ENCODE measurements around the gene ACOX1.

DNA sequence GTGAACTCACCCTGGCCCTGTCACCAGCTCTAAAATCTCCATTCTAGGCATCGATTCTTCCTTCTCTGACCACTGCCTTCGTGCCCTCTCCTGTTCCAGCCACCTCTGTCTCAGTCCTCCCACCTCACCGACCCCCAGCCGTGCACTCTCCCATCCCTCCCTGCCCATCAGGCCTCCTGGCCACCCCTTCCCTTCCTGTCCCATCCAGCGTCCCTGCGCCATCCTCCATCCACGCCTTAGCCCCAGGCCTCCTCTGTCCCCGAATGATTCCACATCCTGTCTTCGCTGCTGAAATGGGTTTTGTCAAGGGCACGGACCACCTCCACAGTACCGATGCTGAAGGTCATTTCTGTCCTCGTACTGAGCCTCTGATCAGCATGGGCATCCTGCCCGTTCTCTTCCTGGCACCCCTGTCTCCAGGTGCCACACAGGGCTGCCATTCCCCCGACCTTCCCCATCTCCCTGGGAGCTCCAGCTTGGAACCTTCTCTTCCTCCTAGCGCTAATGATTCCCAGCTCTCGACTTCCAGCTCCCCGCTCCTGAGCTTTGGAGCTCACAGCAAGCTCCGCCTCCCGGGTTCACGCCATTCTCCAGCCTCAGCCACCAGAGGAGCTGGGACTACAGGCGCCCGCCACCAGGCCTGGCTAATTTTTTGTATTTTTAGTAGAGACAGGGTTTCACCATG is 84.8 kb downstream of the ACOX1 start:
- TF ChIP-seq, protein P1, sequence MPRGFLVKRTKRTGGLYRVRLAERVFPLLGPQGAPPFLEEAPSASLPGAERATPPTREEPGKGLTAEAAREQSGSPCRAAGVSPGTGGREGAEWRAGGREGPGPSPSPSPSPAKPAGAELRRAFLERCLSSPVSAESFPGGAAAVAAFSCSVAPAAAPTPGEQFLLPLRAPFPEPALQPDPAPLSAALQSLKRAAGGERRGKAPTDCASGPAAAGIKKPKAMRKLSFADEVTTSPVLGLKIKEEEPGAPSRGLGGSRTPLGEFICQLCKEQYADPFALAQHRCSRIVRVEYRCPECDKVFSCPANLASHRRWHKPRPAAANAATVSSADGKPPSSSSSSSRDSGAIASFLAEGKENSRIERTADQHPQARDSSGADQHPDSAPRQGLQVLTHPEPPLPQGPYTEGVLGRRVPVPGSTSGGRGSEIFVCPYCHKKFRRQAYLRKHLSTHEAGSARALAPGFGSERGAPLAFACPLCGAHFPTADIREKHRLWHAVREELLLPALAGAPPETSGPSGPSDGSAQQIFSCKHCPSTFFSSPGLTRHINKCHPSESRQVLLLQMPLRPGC (tag by site-specific recombination; IDR thresholded peaks at IDR 0.05): no peak
- no peak for TF ChIP-seq CTCF (tag by site-specific recombination; IDR thresholded peaks at IDR 0.05)
- TF ChIP-seq ZBTB17 (tag by site-specific recombination; IDR thresholded peaks at IDR 0.05): no peak
- TF ChIP-seq ZBTB7A (tag by site-specific recombination; IDR thresholded peaks at IDR 0.05; ENCODE audit: low read depth): no peak
- no peak for TF ChIP-seq YY1 (tag by site-specific recombination; IDR thresholded peaks at IDR 0.05)
- TF ChIP-seq ZNF138 (tag by site-specific recombination; IDR thresholded peaks at IDR 0.05; ENCODE audit: borderline replicate concordance): no peak
- TF ChIP-seq, protein P2, sequence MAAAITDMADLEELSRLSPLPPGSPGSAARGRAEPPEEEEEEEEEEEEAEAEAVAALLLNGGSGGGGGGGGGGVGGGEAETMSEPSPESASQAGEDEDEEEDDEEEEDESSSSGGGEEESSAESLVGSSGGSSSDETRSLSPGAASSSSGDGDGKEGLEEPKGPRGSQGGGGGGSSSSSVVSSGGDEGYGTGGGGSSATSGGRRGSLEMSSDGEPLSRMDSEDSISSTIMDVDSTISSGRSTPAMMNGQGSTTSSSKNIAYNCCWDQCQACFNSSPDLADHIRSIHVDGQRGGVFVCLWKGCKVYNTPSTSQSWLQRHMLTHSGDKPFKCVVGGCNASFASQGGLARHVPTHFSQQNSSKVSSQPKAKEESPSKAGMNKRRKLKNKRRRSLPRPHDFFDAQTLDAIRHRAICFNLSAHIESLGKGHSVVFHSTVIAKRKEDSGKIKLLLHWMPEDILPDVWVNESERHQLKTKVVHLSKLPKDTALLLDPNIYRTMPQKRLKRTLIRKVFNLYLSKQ (tag by site-specific recombination; IDR thresholded peaks at IDR 0.05; ENCODE audit: borderline replicate concordance): no peak

All from HEK293 (cell line).